B cell (primary cell): ENCODE data around the gene COL2A1.

ENCODE experiments used
- EZH2 ChIP-seq: IDR thresholded peaks from 2 replicates; pipeline ENCODE4 v1.6.1; 2012; ENCODE audit warnings: borderline replicate concordance, low read depth, mild to moderate bottlenecking, moderate library complexity, low read length; ENCODE audit not compliant: insufficient read depth, poor library complexity, severe bottlenecking
- TF ChIP-seq, protein P1 (sequence below): fragments of 200-600 bp; IDR thresholded peaks from one replicate; pipeline ENCODE4 v1.8.0; 2022; ENCODE audit warnings: antibody characterized with exemption, mild to moderate bottlenecking

DNA sequence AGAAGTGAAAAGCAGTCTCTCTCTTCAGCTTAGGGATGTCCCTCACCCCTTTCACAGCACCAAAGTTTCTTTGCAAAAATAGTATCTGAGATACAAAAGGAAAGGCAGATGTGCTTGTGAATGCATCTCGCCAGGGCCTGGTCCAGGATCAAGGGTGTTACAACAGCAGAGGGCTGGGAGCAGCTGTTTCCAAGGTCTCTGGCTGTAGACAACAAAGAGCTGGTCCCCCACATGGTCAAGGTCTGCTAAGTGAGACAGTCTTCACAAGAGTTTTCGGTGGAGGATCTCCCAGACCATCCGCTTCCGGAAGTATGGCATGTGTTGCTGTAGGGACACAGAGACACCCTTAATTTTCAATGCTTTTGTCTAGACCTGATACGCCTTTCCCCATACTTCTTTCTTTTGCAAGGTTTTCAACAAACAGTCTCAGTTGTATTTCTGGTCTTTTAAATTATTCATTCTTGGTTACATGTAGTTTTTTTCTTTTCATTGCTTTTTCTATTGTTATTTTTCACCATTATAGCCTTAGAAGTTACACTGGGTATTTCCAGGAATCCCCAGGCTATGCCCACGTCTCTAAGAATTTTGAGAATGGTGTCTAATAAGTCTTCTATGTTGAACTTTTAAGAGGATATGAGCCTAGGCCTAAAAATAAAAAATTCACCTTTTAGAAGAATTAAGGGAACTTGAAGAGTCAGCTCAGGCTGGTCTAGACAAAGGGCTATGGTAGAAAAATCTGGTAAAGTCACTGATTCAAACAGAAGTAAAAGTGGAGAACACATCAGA, 41.0 kb upstream of the COL2A1 start:
- TF ChIP-seq, protein P1, sequence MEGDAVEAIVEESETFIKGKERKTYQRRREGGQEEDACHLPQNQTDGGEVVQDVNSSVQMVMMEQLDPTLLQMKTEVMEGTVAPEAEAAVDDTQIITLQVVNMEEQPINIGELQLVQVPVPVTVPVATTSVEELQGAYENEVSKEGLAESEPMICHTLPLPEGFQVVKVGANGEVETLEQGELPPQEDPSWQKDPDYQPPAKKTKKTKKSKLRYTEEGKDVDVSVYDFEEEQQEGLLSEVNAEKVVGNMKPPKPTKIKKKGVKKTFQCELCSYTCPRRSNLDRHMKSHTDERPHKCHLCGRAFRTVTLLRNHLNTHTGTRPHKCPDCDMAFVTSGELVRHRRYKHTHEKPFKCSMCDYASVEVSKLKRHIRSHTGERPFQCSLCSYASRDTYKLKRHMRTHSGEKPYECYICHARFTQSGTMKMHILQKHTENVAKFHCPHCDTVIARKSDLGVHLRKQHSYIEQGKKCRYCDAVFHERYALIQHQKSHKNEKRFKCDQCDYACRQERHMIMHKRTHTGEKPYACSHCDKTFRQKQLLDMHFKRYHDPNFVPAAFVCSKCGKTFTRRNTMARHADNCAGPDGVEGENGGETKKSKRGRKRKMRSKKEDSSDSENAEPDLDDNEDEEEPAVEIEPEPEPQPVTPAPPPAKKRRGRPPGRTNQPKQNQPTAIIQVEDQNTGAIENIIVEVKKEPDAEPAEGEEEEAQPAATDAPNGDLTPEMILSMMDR, result no peak
- TF ChIP-seq EZH2, result no peak
